ENCODE measurements around the gene SLC25A41.

DNA sequence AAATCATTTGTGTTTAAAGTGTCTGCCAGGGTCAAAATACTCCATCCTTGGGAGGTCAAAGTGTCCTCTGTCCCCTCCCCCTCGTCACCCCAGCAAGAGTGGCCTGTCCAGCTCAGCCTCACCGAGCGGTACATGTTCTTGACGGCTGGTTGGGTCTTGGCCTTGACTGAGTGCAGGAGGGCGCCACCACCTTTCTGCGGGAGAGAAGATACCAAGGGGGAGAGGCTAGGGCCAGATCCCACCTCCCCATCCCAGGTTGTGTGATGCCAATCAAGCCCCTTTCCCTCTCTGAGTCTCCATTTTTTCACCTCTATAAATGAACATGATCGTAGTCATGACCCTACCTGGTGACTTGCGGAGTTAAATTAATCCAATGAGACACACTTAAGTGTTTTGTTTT, 36.6 kb upstream of the SLC25A41 start:
- no peak for TF ChIP-seq POLR2A (IDR thresholded peaks at IDR 0.05)
- TF ChIP-seq, protein P1, sequence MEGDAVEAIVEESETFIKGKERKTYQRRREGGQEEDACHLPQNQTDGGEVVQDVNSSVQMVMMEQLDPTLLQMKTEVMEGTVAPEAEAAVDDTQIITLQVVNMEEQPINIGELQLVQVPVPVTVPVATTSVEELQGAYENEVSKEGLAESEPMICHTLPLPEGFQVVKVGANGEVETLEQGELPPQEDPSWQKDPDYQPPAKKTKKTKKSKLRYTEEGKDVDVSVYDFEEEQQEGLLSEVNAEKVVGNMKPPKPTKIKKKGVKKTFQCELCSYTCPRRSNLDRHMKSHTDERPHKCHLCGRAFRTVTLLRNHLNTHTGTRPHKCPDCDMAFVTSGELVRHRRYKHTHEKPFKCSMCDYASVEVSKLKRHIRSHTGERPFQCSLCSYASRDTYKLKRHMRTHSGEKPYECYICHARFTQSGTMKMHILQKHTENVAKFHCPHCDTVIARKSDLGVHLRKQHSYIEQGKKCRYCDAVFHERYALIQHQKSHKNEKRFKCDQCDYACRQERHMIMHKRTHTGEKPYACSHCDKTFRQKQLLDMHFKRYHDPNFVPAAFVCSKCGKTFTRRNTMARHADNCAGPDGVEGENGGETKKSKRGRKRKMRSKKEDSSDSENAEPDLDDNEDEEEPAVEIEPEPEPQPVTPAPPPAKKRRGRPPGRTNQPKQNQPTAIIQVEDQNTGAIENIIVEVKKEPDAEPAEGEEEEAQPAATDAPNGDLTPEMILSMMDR (IDR thresholded peaks at IDR 0.05) = no peak

Data from prostate gland (tissue), 2 donors.